GM12874 (cell line): ENCODE results near the gene PPP1R12A.

Experiments
- CTCF ChIP-seq: IDR thresholded peaks from 2 replicates; pipeline ENCODE4 v1.5.1; 2011; ENCODE audit warnings: low read depth, mild to moderate bottlenecking, control low read depth, low read length, moderate library complexity; ENCODE audit not compliant: insufficient read depth

The PPP1R12A gene

GRCh38 chr12:79844693-79845092 lies 90.2 kb downstream of the PPP1R12A start:
- no peak for TF ChIP-seq CTCF

- no peak for TF ChIP-seq CTCF
Measured at GRCh38 chr12:79843978-79844377, 90.9 kb downstream of the PPP1R12A start.

- TF ChIP-seq CTCF = no peak
Measured at GRCh38 chr12:79842630-79843029, 92.3 kb downstream of the PPP1R12A start.

GRCh38 chr12:79841878-79842265 lies 93.0 kb downstream of the PPP1R12A start:
- no peak for TF ChIP-seq CTCF

GRCh38 chr12:79841248-79841877 lies 93.5 kb downstream of the PPP1R12A start:
- TF ChIP-seq CTCF = no peak

- TF ChIP-seq CTCF = no peak
Measured at GRCh38 chr12:79838359-79838758, 96.5 kb downstream of the PPP1R12A start.

- no peak for TF ChIP-seq CTCF
Measured at GRCh38 chr12:79837575-79837974, 97.3 kb downstream of the PPP1R12A start.
